GM12891 (cell line): ENCODE measurements around the gene CFAP206.

ENCODE experiments used
- PAX5 ChIP-seq: IDR thresholded peaks from 2 replicates; pipeline ENCODE4 v1.6.1; 2011; ENCODE audit warnings: low read length, moderate library complexity, mild to moderate bottlenecking; ENCODE audit not compliant: insufficient read depth, severe bottlenecking
- POLR2A ChIP-seq: IDR thresholded peaks from 2 replicates; pipeline ENCODE4 v1.6.1; 2011; ENCODE audit warnings: low read depth, low read length, control low read depth
- POLR2AphosphoS5 ChIP-seq: IDR thresholded peaks from 2 replicates; pipeline ENCODE4 v1.6.1; 2011; ENCODE audit warnings: low read depth, low read length, control low read depth
- POU2F2 ChIP-seq: IDR thresholded peaks from 2 replicates; pipeline ENCODE4 v1.6.1; 2011; ENCODE audit warnings: low read depth, mild to moderate bottlenecking, control low read depth, low read length, moderate library complexity
- SPI1 ChIP-seq: IDR thresholded peaks from 2 replicates; pipeline ENCODE4 v1.6.1; 2011; ENCODE audit warnings: low read depth, low read length, control low read depth
- TAF1 ChIP-seq: IDR thresholded peaks from 2 replicates; pipeline ENCODE4 v1.6.1; 2011; ENCODE audit warnings: low read depth, low read length, control low read depth

DNA sequence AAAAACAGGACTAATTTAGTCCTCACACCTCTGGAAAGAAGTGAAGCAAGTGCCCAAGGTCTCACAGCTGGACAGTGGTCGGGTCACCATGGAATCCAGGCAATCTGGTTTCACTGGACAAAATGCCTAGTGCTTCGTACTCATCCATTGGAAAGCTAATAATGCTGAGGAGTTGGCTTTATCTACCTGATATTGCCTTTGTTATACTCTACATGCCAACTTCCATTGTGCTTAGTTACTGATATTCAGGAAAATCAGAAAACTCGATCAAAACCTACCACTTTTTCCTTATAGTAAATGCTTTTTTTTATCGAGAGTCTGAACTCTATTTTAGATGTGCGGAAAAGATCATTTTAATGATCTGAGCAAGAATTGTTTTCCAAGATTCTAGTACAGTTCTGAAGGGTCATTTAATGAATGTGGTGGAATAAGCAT is 966 bp downstream of the CFAP206 start:
- TF ChIP-seq TAF1 = no peak
- no peak for TF ChIP-seq POLR2A
- TF ChIP-seq SPI1 = no peak
- TF ChIP-seq POLR2AphosphoS5 = no peak
- no peak for TF ChIP-seq PAX5
- no peak for TF ChIP-seq POU2F2
